Bone marrow (tissue), 2 donors: ENCODE measurements around the gene TXLNB.
"Not testable (repeated sequence)": the region's sequence is repeated elsewhere in the genome, so short reads cannot be mapped to it uniquely, and the experiment has no call there.

Experiments
- DNase-seq, 2 donors: peaks; one replicate each; lab custom pipeline; 2025; lab: John Stamatoyannopoulos, UW

TXLNB gene

DNA sequence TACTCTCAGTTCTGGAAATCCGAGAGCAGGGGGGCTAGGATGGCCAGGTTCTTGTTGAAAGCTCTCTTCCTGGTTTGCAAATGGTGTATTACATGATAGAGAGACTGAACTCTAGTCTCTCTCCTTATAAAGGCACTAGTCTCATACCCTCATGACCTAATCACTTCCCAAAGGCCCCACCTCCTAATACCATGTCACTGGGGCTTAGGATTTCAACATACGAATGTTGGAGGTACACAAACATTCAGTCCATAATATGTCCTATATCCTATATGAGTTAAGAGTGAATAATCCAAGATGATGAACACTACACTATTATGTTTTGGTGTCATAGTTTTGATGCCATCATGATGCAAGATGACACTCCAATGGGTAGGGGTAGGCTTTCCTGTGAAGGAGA lies 20.0 kb upstream of the TXLNB start:
- DNase-seq = no peak

DNA sequence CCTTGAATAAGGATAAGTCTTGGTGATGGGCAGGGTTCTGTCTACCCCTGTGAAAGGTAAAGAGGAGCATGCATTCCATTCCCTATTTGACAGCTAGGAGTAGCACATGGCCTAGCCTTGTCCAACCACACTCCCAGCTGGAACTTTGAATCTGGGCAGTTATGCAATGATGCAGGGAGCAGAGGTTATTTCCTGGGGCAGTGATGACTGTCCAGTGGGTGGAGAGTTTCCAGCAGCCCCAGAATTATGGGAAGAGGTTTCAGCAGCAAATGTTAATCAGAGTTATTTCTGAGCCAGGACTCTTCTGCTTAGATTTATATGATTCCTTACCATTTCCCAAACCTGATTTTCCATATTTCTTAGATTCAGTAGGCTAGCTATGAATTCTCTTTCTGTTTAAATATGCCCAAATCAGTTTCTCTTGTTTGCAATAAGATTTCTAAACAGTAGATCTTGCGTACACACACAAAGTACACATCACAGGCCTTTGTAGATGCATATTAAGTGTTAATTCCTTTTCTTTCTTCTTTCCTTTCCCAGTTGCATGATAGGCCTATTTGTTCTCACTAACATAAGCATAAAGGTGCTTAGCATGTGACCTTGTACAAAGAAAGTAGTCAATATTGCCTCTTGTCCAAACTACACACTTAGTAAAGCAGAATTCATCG lies 17.3 kb upstream of the TXLNB start:
- DNase-seq = peak in 1 of 2 donors; percentile 14

DNA sequence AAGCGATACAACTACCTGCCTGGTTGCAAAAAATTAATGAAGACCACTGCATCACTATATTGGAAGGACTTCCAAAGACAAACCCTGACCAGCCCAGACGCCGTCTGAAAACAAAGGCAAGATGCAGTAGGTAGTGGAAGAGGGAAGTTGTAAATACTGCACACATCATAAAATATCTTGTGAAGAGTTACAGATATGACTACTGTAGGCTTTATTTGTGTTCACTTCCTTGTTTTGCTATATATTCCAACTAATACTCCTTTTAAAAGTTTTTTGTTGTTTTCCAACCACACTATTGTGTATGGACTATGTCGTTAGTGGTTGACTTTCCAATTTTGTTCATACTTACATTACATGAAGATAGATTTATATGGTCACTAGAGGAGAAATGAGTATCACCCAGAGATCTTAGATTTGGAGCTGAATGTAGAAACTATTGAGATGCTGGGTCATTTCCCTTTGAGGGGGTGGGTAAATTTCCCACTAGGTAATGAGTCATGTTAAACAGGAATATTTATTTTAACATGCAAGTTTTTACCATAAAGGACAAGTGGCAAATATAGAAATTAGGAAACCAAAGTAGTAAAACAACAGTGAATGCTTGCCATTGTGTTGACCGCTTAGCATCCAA lies 16.6 kb upstream of the TXLNB start:
- peak in 1 of 2 donors; percentile 68 for DNase-seq

DNA sequence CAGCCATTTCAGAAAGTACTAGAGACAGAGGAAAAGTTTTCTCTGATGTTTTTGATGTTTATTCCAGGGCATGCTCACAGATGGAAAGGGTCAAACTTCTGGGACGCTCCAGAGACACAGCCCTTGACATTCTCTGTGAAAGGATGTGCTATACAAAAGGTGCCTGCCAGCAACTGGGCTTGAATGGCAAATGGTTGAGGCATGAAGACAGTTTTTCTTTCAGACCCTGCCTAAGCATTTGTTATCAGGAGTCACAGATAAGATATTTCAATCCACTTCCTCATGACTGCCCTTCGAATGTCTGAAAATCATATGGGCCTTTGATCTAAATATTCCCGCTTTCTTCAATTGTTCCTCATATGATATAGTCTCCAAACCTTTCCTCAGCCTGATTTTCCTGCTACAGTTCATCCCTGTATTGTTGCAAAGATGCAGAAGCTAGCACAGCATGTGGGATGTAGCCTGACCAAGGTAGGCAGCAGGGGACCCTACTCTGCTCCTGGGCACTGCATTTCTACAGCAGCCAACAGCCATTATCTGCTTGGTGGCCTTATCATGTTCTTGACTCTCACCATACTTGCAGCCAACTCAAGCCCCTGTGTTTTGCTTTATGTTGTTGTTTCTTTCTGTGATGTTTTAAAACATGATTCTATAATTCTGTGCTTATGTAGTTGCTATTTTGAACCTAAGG lies 14.6 kb upstream of the TXLNB start:
- no peak for DNase-seq

DNA sequence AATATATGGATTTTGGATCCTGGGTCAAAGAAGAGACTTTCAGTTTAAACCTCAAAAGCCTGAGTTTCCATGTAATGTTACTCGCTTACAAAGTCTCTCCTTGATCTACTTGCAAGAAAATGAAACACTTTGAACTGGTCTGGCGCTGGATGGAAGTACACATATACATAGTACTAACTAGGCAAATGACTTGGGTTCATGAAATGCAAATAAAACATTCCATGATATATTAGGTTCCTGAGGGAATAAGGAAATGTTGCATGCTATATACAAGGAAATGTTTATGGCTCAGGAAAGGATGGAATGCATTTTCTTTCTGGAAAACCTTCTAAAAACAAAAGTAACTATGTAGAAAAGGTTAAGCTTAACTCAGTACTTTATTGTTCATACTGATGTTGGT lies 11.4 kb upstream of the TXLNB start:
- no peak for DNase-seq

DNA sequence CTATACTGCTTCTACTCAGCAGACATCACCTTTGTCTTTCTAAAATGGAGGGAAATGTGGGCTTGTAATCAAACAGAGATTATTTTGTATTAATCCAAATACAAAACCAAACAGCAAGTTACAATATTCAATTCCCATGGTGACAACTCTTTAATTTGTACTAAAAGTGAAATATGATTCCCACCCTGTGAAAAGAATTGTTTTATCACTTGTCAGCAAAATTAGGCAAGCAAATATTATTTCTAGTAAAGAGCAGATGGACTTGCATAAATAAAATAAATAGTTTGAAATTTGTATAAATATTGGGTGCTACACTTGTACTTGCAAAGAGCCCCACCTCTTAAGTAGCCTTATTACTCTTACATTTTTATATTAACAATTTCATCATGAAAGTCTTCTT lies 6.1 kb upstream of the TXLNB start:
- no peak for DNase-seq

DNA sequence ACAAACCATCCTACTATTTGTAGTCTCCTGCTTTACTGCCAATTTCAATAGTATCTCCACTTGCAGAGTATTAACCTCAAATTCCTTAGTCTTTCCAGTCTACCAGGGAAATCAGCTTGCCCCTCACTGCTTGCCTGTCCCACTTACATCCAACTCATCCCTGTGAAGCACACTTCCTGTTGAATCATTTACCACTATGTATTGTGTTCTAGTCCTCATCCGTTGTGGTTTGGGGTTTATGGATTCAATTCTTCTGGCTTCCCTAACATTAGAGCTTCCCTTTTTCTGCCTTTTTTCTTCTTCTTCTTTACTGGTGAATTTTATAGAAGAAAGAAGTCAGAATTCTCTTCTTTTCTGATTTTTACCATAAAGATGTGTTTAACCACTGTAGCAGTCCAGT lies 5.1 kb upstream of the TXLNB start:
- DNase-seq = peak in 1 of 2 donors; percentile 72

DNA sequence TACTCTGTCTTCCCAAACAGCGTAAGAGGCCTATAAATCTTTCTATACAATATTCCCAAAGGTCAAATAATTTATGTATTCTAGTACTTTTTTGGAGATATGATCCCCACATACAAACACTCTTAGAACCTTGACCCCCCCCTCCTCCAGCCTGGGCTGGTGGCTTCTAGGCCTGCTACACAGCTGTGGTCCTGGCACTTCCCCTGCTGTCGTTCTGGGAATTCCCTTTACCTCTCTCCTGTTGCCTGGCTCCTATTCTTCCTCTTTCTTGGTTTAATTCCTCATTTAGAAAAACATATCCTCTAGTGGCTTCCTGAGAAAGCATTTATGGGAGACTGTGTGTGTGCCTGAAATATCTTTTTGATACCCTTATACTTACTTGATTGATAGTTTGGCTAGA lies 4.1 kb upstream of the TXLNB start:
- DNase-seq = peak in 1 of 2 donors; percentile 28

DNA sequence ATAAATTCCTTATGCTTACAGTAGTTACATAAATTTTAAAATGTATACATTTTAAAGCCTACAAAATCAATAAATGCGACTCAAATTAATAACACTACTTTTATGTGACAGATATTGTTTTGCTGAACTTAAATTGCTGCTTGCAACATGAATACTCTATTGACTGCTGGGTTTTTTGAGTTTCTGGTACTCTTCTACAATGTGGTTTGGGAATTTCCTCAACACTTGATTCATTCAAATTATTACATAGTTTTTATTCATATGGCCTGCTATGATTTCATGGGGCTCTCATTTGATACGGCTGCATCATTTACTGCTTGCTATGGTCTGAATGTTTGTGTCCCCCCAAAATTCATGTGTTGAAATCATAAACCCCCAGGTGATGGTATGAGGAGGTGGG lies 2.3 kb upstream of the TXLNB start:
- DNase-seq = no peak

DNA sequence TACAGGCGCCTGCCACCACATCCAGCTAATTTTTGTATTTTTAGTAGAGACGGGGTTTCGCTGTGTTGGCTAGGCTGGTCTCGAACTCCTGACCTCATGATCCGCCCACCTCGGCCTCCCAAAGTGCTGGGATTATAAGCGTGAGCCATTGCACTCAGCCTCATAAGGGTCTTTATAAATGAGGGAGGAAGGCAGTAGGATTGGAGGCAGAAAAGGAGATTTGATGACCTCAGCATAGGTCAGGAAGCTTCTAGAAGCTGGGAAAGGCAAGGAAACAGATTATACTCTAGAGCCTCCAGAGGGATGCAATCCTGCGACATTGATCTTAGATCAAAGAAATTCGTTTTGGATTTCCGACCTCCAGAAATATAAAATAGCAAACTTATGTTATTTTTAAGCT lies 1.4 kb upstream of the TXLNB start:
- not testable (repeated sequence) for DNase-seq

DNA sequence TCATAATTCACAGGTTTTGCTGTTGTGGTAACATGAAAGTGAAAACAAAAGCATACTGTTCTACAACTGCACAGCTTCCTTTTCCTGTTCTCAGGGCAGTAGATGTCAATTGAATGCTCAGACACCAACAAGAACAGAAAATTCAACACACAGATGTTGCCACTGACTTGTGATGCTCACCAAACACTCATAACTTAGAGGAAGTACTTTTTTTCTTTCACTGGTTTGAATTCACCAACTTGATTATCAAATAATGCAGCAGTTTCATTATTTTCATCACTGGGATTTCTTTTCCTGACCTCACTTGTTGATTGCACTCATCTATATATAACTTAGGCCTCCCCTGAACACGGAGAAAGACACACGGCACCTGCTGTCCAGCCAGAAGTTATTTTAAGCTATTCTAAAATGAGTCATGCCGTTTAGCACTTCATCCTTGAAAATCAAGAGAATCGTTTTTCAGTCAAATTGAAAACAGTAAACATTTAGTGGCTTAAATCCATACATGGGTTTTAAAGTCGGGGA lies 949 bp downstream of the TXLNB start:
- peak in 1 of 2 donors; percentile 94 for DNase-seq

DNA sequence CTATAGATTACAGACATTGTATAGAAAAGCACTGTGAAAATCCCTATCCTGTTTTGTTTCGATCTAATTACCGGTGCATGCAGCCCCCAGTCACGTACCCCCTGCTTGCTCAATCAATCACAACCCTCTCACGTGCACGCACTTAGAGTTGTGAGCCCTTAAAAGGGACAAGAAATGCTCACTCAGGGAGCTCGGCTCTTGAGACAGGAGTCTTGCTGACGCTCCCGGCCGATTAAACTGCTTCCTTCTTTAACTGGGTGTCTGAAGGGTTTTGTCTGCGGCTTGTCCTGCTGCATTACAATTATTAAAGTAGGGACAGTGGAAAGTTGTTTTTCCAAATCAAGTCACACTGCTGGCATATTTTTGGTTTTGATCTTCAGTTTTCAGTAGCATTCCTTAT lies 2.6 kb downstream of the TXLNB start:
- DNase-seq = no peak

DNA sequence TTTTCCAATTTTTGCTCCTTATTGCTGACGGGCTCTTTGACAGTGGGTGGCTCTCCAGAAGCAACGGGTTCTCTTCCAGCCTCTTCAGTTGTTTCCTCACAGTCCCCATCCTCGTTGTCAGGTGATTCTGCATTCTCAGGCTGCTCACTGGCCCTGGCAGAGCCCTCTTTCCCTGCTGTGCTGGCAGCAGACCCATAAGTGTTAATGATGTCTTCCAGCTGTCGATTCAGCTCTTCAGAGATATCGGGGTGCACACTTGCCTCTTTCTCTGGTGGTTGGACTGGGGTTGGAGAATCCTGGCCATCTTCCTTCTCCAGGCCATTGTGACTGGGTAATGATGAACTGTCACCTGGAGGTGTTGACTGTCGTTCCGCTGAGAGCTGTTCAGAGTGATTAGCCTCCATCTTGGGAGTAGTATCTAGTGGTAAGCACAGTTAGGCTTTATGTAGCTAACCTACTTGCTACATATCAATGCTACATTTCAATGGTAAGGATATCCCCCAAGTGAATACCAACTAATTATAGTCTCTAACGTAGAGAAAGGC lies 3.2 kb downstream of the TXLNB start:
- no peak for DNase-seq

DNA sequence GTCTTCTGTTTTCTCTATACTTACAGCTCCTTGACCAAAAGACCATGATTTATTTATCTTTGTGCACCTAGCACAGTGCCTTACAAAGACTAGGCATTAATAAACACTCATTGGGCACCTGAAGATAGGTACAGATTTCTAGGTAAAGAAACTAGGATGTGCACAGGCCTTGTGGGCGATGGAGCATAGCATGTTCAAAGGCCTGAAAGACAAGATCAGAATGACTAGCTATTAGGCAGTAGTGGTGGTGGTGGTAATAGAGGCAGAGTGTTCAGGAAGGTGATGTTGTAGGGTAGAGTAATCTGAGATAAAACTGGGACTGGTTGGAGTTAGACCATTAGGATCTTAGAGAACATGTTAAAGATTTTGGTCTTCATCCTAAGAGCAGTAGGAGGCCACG lies 3.9 kb downstream of the TXLNB start:
- DNase-seq = no peak

DNA sequence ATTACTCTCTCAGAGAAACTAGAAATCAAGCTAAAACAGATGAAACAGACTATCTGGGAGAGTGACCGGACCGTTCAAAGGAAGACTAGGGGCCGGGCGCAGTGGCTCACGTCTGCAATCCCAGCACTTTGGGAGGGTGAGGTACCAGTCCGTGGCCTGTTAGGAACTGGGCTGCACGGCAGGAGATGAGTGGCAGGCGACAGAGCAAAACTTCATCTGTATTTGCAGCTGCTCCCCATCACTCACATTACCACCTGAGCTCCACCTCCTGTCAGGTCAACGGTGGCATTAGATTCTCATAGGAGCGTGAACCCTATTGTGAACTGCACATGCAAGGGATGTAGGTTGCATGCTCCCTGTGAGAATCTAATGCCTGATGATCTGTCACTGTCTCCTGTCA lies 5.4 kb downstream of the TXLNB start:
- not testable (repeated sequence) for DNase-seq

DNA sequence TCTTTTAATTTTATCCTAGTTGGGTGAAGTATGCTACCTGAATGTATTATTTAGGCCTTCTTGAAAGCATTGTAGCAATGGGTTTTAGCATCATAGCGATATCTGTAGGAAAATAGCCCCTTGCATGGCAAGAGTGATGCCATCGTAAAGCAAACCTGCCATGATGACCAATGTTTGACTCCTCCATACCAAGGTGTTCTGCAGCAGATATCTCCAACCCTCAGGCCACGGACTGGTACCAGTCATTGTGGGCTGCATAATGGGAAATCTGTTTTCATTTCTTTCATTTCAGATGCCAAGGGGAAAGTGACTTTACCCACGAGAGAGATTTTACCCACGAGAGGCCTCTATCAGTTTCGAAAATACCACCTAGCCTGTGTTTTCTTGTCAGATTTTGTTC lies 6.2 kb downstream of the TXLNB start:
- no peak for DNase-seq

DNA sequence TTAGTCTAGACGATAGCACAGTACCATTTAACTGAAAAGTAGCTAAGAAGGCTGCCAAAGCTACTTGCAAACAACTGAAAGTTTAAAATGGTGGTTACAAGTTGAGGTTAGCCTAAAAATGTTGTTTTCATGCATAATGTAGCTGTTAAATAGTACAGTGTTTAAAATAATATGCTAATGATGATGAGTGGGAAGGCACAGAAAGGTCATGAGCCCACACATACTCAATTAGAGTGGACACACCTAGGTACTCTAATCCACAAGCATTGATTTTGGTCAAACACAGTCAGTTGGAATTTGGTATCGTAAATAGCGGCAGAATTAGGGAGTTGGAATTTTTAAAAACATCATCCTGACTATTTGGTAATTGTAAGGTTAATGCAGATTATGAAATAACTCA lies 7.0 kb downstream of the TXLNB start:
- DNase-seq = no peak

DNA sequence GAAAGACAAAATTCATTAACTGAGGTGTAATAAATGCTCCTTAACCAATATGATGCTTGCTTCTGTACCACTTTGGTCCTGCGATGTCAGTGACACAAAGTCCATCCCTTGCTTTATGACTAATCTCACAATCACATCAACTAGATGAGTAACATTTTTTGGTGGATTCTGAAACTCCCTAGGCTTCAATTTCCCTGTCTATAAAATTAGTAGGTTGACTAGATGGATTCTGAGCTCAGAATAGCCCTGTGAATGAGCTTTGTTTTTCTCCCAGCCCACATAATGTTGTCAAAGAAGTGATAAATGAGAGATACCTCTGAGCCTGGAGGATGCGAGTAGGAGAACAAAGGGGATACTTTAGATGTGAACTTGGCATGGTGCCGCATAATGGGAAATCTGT lies 9.1 kb downstream of the TXLNB start:
- no peak for DNase-seq

DNA sequence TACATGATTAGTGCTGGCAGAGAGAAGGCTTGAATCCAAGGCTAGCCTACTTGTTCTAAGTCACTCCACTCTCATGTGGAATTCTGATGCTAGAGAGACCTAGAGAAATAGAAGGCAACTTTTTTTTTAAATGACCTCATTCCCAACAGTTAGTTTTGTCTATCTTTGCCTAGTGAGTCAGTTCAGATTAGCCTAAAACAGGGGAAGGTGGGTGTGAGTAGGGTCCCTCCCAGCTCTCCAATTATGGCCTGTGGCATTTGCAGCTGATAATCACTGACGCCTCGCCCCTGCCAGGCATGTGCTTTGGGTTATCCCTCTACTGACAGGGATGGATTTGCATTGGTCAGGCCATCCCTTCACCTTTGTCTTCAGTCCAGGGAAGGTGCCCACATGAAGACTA lies 13.6 kb downstream of the TXLNB start:
- DNase-seq = no peak

DNA sequence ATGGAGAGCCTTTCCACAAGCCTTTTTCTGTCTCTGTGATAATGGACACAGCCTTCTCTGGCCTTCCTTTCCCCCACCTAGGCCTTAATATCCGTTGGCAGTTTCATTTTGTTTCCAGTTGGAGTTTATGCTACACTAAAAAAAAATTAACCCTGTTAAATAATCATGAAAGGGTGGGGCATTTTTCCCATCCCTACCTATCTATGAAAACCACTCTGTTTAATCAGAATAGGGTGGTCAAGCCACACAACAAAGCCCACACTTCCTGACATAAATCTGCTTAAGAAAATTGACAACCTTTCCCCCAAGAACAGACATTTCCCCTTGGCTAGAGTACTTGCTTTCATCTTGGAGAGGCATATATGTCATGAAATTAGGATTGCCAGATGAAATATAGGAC lies 14.2 kb downstream of the TXLNB start:
- DNase-seq = no peak

DNA sequence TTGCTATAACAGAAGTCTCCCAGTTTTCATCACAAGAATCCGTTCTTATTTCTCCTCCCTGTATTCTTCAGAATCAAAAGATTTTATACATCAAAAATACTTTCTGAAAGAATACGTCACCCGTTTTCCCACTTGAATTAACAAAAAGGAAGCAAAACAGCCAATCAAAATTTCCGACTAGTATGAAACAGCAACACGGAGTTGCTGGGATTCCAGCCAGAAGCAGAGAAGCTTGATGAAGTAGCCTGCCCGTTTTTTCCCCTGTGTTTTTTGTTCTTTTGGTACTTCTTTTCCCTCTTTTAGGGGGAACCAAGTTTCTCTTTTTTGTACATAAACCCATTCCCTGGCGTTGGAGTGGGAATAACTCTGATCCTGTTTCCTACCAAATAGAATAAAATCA lies 14.6 kb downstream of the TXLNB start:
- DNase-seq = no peak

DNA sequence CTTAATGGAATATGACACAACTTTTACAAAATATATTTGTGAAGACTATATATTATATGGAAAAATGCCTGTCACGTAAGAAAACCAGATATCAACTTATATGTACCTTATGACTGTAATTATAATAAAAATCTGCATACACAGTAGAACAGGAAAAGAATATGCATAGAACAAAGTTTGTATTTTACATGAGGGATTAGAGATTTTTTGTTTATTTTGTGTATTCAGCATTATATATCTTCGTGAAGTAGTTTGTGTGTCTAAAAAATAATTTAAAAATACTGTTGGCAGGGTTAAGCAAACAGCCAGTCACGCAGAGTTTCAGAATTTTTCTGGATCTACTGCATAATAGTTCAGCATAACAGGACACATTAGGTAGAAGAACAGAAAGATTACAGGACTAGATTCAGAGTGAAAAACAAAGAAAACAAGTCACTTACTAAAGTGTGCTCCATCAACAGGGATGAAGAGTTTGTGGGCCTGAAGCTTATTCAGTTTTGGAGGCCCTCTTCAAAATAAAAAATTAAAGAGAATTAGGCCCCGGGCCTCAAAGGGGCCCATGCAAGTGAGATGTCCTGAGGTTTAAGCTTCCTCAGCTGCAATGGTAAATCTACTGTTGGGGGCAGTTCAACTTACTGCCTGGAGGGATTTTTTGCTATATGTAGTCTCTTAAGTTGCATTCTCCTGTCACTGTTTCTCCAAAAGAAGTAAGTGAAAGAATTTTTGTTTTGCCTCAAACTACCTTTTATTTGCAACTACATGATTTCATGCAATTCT lies 16.3 kb downstream of the TXLNB start:
- DNase-seq = no peak
